CD4-positive, alpha-beta T cell treated with Interleukin-12 subunit alpha and Interleukin-12 subunit beta, for 1 hour (primary cell): ENCODE measurements around the gene PLAAT4.
"Not testable (repeated sequence)": the region's sequence is repeated elsewhere in the genome, so short reads cannot be mapped to it uniquely, and the experiment has no call there.

Source experiments
- DNase-seq: peaks from one replicate; pipeline ENCODE4 v3.0.0-alpha.2; 2020

PLAAT4 gene

GRCh38 chr11:63511048-63511748 is 25.4 kb upstream of the PLAAT4 start:
- DNase-seq: no peak

- no peak for DNase-seq
These were observed 23.8 kb upstream of the PLAAT4 start for GRCh38 chr11:63512816-63513215.

- DNase-seq: no peak
These were observed 20.5 kb upstream of the PLAAT4 start for GRCh38 chr11:63516109-63516508.

DNA sequence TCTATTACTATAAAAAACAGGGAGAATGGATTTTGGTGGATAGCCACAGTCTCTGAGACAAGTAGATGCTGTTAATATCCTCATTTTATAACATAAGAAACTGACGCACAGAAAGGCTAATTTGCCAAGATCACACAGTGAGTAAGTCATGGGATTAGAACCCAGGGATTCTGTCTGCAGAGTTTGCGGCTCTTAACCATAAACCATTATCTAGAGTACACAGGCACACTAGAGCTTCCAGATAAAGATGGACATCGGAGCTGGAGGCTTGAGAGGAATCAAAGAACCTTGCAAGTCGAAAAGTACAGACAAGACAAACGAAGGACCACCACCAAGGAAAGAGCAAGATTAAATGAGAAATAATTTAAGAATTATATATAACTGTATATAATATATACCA is 19.5 kb upstream of the PLAAT4 start:
- DNase-seq: no peak

- peak; percentile 43 for DNase-seq
These were observed 18.1 kb upstream of the PLAAT4 start for GRCh38 chr11:63518548-63518947.

DNA sequence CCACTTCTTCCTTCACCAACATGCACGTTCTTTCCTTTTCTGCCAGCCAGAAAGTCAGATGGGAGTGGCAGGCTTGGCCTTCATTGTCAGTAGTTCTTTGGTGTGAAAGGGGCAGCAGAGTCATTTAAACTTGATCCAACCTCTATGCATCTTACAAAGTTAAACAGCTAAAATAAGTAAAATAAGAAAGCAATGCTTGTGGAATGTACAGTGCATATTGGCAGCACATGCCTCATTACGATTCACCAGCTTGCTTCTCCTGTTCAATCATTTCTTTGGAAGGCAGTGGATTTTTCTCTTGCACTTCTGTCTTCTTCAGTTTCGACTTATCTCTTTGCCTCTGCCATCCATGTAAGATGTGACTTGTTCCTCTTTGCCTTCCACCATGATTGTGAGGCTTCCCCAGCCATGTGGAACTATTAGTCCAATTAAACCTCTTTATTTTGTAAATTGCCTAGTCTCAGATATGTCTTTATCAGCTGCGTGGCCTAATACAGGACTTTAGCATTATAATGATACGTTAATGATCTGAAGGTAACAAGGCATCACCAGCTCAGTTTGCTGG is 15.9 kb upstream of the PLAAT4 start:
- DNase-seq: no peak

DNA sequence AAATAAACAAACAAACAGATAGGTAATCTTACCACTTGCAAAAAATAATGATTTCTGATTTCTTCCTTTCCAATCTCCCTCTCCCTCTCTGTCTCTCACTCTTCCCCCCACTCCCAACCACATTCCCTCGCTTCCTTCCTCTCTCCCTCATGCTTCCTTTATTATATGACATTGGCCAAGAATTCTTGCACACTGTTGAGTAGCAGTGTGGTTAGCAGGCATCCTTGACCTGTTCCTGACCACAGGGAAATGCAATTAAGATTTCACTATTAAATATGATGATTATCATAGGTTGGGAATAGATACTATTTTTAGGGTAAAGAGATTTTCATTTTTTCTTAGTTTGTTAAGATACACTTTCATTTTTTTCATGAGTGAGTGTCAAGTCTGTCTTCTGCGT is 14.7 kb upstream of the PLAAT4 start:
- DNase-seq: no peak

DNA sequence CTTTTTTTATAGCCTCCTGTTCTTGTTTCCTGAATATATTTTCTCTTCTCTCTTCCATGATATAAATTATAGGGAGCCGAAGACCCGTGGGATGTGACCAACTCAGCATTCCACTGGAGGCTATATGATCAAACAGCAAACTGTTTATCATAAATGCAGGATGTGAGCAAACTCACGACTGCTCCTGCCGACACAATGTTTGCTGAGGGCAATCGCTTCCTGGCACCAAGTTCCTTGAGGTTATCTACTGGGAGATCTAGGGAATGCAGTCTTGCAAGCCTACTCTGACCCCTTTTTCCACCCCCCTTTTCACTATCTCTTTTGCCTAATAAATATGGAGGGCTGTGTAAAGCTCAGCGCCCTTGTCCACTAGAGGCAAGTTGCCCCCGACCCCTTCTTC is 13.5 kb upstream of the PLAAT4 start:
- DNase-seq: no peak

- no peak for DNase-seq
These were observed 8.9 kb upstream of the PLAAT4 start for GRCh38 chr11:63527667-63528066.

DNA sequence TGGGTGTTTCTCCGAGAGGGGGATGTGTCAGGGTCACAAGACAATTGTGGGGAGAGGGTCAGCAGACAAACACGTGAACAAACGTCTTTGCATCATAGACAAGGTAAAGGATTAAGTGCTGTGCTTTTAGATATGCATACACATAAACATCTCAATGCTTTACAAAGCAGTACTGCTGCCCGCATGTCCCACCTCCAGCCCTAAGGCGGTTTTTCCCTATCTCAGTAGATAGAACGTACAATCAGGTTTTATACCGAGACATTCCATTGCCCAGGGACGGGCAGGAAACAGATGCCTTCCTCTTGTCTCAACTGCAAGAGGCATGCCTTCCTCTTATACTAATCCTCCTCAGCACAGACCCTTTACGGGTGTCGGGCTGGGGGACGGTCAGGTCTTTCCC is 8.5 kb upstream of the PLAAT4 start:
- DNase-seq: not testable (repeated sequence)

- DNase-seq: not testable (repeated sequence)
These were observed 7.8 kb upstream of the PLAAT4 start for GRCh38 chr11:63528729-63529278.

DNA sequence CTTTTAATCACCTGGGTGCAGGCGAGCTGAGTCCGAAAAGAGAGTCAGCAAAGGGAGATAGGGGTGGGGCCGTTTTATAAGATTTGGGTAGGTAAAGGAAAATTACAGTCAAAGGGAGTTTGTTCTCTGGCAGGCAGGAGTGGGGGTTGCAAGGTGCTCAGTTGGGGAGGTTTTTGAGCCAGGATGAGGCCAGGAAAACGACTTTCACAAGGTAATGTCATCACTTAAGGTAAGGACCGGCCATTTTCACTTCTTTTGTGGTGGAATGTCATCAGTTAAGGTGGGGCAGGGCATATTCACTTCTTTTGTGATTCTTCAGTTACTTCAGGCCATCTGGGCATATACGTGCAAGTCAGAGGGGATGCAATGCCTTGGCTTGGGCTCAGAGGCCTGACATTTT is 7.2 kb upstream of the PLAAT4 start:
- not testable (repeated sequence) for DNase-seq

DNA sequence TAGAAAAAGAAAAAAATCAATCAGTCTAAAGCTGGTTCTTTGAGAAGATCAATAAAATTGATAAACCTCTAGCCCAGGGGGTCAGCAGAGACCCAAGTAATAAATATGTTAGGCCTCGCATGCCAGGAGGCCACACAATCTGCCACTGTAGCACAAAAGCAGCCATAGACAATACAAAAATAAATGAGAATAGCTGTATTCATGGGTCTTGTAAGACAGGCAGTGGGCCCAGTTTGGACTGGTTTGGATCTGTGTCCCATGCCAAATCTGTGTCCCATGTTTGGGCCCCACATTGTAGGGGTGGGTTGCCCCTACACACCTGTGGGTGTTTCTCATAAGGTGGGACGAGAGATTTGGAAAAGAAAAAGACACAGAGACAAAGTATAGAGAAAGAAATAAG is 6.6 kb upstream of the PLAAT4 start:
- DNase-seq: no peak

DNA sequence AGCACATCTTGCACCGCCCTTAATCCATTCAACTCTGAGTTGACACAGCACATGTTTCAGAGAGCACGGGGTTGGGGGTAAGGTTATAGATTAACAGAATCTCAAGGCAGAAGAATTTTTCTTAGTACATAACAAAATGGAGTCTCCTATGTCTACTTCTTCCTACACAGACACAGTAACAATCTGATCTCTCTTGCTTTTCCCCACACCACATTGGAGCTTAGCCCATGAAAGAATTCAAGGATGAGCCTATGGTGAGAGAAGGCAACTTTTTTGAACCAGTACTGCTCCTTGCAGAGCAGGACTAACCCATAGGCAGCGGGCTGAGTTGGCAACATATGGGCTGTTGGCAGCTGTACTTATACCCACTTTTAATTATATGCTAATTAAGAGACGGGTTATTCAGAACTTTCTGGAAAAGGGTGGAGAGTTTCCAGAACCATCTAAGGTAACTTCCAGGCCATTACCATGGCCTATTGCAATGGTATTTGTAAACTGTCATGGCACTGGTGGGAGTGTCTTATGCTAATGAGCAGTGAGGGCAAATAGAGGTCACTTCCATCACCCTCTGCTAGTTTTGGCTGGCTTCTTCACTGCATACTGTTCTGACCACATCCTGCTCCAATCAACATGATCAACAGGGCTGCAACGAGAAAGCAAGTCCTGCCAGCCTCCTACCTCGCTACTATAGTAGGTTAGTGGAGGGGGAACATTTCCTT is 5.4 kb upstream of the PLAAT4 start:
- DNase-seq: peak; percentile 86

- no peak for DNase-seq
These were observed 4.5 kb upstream of the PLAAT4 start for GRCh38 chr11:63532117-63532516.

GRCh38 chr11:63532799-63533475 is 3.7 kb upstream of the PLAAT4 start:
- no peak for DNase-seq

DNA sequence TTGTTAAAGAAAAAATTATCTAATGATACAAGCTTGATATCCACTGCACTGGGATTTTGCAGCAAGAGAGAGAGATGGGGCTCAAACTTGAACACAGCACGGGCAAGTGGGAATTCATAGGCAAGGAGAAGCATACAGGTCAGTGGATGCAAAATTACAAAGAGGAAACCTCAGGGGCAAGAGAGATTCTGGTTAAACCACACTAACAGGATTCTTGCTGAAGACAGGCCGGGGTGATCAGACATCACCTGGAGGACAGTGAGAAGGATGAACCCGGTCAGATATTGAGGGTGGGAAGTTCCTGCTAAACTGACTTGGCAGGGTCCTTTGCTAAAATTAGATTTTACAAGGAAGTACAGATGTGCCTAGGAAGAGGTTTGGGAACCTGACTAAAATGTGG is 2.5 kb upstream of the PLAAT4 start:
- no peak for DNase-seq

DNA sequence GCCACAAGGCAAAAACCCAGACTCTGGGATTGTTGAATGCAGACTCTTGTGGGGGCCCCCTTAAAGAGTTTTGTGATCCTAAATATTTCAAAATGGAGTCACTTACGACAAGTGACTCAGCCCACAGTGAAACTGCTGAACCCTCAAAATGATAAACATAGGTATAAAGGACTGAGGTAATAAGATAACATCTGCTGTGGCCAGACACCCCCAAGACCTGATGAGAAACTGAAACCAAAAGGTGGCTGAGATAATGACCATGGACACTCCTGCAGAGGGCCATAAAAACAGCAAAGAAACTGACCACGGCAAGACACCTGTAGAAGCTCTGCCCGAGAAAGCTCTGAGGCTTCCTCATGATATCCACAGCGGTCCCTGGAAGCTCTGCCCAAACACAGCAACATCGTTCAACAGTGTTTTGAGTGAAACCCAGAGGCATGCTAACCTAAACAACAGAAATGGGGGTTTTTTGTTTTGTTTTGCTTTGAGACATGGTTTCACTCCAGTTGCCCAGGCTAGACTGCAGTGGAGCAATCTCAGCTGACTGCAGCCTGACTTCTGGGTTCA is 1.6 kb upstream of the PLAAT4 start:
- DNase-seq: peak; percentile 54

DNA sequence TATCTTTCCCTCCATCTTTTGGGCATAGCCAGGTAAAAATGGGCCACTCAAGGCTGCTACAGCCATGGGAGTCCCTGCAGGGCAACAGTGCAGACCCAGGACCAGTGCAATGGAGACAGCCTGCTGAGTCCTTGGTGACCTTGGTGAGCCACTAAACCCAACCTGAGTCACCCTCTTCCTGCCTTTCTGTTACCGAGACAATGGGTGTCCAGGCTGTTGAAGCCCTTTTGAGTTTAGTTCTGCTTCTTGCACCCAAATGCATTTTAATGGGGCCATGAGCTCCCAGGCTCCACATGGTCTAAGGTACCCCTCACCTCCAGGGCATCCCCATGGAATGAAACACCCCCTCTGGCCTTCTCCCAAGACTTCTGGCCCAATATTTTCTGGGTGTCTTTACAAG is 874 bp upstream of the PLAAT4 start:
- peak; percentile 51 for DNase-seq

DNA sequence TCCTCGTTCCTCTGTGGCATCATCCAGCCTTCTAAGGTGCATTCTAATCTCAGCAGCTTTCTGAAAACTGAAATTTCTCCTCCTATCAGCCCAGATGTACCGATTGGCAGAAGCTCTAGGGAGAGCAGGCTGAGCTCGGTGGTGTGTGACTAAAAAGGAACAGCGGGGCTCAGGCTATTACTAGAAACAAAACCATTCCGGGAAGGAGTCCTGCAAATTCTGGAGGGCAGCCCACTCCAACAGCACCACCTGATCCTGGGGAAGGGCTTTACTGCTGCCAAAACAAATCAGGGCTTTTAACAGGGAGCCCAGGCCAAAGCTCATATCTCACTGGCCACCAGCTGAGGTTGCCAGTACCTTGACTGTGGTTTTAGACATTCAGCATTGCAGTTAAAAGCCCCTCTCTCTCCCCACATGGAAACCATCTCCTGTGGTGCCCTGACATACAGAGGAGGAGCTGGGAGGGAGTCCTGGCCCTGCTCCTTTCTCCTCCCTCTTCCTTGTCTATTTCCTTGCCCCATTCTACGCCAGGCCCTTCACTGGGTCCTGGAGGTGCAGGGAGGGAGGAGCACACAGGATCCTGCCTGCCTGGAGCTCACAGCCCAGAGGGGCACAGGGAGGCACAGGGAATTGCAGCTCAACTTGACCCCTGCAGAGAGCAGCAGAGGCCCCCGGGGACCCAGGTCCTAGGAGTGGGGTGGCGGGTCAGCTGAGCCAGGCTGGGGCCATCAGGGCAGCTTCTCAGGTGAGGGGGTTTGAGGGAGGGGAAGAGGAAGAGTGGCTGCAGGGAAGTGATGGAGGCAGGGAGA is 889 bp downstream of the PLAAT4 start:
- DNase-seq: no peak

DNA sequence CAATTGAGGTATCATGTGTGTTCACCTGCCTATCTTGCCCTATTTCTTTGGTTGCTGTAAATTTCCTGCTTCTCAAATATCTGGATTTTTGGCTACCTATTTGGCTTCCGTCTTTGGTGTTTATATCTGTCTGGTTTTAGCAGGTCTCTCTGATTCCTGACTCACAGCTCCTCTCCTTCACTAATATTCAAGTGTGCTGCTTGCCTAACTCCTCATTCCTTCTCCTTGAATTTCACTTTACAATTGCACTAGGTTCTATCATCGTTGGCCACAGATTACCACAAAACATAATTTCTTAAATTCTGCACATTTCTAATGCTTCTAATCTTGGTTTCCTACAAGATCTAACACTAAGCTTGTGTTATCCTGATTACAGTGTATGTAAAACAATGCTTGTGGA is 5.9 kb downstream of the PLAAT4 start:
- DNase-seq: not testable (repeated sequence)

GRCh38 chr11:63543711-63544110 is 7.1 kb downstream of the PLAAT4 start:
- no peak for DNase-seq
